ENCODE data around the gene FAM53B.

Gene FAM53B

DNA sequence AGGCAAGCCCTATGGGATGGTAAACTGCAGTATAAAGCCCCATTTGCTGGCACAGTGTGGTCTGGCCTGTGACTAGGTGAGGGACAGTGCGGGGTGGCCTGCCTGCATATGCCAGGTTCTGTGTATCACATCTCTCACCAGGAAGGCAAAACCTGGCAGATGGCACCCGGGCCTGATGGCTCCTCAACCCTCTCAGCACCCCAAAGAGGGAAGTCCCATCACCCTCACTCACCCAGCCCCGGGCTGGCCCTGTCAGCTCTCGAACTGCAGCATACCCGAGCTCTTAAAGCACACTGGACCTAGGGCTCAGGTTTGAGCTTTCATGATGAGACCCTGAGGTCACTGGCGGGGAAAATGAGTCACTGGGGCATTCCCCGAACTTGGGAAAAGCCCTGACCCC is 152.1 kb downstream of the FAM53B start:
- Histone ChIP-seq H2AFZ (ENCODE audit: low read depth) (no peak overlapping the region), H3K79me2 (ENCODE audit: insufficient read depth, low read depth) (no peaks in the 10 kb centered on the region), H3K36me3 (ENCODE audit: insufficient read depth) (no peaks in the 10 kb centered on the region), H3K4me2 (no peak overlapping the region), H3K27ac (no peak overlapping the region), H3K27me3 (ENCODE audit: insufficient read depth, low read depth) (no peaks in the 10 kb centered on the region), H3K4me3 (IDR thresholded peaks at IDR 0.05; ENCODE audit: insufficient read depth, low read depth, low read length) (no peak overlapping the region), H3K9ac (no peak overlapping the region), H4K20me1 (ENCODE audit: insufficient read depth) (no peaks in the 10 kb centered on the region), H3K4me1 (ENCODE audit: low read depth, poor library complexity, severe bottlenecking) (no peaks in the 10 kb centered on the region)
- TF ChIP-seq, protein P1, sequence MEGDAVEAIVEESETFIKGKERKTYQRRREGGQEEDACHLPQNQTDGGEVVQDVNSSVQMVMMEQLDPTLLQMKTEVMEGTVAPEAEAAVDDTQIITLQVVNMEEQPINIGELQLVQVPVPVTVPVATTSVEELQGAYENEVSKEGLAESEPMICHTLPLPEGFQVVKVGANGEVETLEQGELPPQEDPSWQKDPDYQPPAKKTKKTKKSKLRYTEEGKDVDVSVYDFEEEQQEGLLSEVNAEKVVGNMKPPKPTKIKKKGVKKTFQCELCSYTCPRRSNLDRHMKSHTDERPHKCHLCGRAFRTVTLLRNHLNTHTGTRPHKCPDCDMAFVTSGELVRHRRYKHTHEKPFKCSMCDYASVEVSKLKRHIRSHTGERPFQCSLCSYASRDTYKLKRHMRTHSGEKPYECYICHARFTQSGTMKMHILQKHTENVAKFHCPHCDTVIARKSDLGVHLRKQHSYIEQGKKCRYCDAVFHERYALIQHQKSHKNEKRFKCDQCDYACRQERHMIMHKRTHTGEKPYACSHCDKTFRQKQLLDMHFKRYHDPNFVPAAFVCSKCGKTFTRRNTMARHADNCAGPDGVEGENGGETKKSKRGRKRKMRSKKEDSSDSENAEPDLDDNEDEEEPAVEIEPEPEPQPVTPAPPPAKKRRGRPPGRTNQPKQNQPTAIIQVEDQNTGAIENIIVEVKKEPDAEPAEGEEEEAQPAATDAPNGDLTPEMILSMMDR (conservative IDR thresholded peaks at IDR 0.05; ENCODE audit: low read depth, low read length), result no peak

DNA sequence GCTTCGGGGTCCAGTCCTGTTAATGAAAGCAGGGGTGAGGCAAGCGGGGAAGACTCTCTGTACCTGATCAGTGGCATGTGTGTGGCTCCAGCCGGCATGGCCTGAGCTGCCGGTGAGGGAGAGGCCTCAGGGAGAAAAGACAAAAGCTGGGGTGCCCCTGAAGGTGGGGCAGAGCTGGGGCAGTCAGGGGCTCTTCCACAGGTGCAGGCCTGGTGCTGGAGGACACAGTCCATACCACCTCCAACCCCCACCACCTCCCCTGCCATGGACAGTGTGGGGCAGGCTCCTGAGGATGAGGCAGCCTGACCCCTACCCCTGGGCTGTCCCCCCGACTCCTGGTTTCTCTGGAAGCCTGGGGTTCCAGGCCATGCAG is 153.1 kb downstream of the FAM53B start:
- Histone ChIP-seq H3K79me2 (ENCODE audit: insufficient read depth, low read depth) (no peaks in the 10 kb centered on the region), H4K20me1 (ENCODE audit: insufficient read depth) (no peaks in the 10 kb centered on the region), H3K4me2 (no peak overlapping the region), H3K27ac (no peak overlapping the region), H3K4me1 (ENCODE audit: low read depth, poor library complexity, severe bottlenecking) (no peaks in the 10 kb centered on the region), H3K9ac (no peak overlapping the region), H3K36me3 (ENCODE audit: insufficient read depth) (no peaks in the 10 kb centered on the region), H3K4me3 (IDR thresholded peaks at IDR 0.05; ENCODE audit: insufficient read depth, low read depth, low read length) (no peak overlapping the region), H3K27me3 (ENCODE audit: insufficient read depth, low read depth) (no peaks in the 10 kb centered on the region), H2AFZ (ENCODE audit: low read depth) (no peak overlapping the region)
- TF ChIP-seq, protein P1 (conservative IDR thresholded peaks at IDR 0.05; ENCODE audit: low read depth, low read length), result no peak

DNA sequence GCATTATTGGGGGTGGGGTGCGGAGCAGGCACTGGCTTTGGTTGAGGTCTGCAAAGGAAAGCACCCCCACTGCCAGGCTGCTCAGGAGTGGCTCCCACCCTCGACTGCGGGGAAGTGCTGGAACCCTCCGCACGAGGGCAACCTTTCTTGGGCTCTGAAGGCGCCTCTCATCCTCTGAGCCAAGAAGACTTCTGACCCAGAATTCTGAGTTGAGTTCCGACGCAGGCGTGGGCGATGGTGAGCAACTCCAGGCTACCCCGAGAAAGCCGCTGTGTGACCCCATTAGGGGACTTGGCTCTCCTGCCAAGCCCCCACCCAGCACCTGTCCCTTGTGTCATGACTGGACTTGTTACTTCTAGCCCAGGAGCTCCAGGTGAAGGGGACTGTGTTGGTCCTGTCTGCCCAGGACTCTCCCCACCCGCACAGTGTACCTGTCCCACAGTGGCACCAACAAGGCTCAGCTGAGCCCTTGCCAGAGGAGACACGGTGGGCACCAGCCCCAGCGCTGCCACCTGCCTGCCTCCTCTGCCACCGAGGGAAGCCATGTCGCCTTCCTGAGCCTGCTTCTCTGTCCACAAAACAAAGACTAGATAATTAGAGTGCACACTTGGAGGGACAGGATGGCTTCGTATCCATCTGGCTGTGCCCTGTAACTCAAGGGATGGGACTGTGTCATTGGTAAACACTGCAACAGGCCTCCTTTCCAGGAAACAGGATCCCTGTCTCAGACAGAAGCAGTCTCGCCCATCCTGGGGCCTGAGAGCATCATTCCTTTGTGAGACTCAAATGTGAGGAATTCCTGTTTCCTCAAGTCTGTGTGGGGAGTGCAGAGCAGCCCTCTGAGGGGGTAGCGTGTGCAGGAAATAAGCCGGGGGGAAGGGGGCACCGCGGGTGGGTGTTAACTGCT is 153.7 kb downstream of the FAM53B start:
- Histone ChIP-seq H3K27ac (no peak overlapping the region), H4K20me1 (ENCODE audit: insufficient read depth) (no peaks in the 10 kb centered on the region), H3K4me2 (no peak overlapping the region), H3K4me1 (ENCODE audit: low read depth, poor library complexity, severe bottlenecking) (no peaks in the 10 kb centered on the region), H3K36me3 (ENCODE audit: insufficient read depth) (no peaks in the 10 kb centered on the region), H3K4me3 (IDR thresholded peaks at IDR 0.05; ENCODE audit: insufficient read depth, low read depth, low read length) (no peak overlapping the region), H3K27me3 (ENCODE audit: insufficient read depth, low read depth) (no peaks in the 10 kb centered on the region), H2AFZ (ENCODE audit: low read depth) (no peak overlapping the region), H3K79me2 (ENCODE audit: insufficient read depth, low read depth) (no peaks in the 10 kb centered on the region), H3K9ac (no peak overlapping the region)
- TF ChIP-seq, protein P1 (conservative IDR thresholded peaks at IDR 0.05; ENCODE audit: low read depth, low read length), result no peak

DNA sequence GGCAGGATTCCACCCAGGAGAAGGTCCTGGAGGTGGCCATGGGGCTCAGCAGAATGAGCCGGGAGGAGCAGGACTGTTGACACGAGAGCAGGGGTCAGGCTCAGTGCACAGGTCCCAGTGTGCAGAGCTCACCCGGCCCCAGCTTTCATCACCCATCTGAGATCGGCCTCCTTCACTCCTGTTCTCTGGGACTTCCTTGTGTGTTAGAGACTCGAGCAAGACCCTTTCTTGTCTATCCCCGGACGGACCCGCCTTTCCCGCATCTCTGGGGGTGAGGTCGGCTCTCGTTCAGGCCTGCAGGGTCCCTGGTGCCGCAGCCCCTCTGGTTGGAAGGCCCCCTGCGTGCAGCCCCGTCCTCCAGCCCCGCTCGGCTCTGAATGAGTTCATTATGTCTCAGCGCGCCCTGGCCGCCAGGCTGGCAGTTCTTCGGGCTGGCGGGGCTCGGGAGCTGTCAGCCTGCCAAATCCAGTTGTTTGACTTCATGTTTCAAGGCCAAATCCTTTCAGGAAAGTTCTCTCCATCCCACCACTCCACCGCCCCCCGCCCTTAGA is 154.6 kb downstream of the FAM53B start:
- Histone ChIP-seq H3K79me2 (ENCODE audit: insufficient read depth, low read depth) (no peaks in the 10 kb centered on the region), H3K27ac (no peak overlapping the region), H3K27me3 (ENCODE audit: insufficient read depth, low read depth) (no peaks in the 10 kb centered on the region), H2AFZ (ENCODE audit: low read depth) (no peak overlapping the region), H3K4me2 (no peak overlapping the region), H3K4me3 (IDR thresholded peaks at IDR 0.05; ENCODE audit: insufficient read depth, low read depth, low read length) (no peak overlapping the region), H3K9ac (no peak overlapping the region), H4K20me1 (ENCODE audit: insufficient read depth) (no peaks in the 10 kb centered on the region), H3K4me1 (ENCODE audit: low read depth, poor library complexity, severe bottlenecking) (no peaks in the 10 kb centered on the region), H3K36me3 (ENCODE audit: insufficient read depth) (no peaks in the 10 kb centered on the region)
- TF ChIP-seq, protein P1 (conservative IDR thresholded peaks at IDR 0.05; ENCODE audit: low read depth, low read length), result no peak
